ENCODE measurements around the gene DLGAP1.

DLGAP1 gene

GRCh38 chr18:4353853-4354418 is 101.2 kb downstream of the DLGAP1 start (continued):
- TF ChIP-seq ZC3H10 (CRISPR knock-in tag; IDR thresholded peaks at IDR 0.05) (no peak), CSDC2 (CRISPR knock-in tag; IDR thresholded peaks at IDR 0.05) (no peak)

GRCh38 chr18:4352746-4353551 is 102.2 kb downstream of the DLGAP1 start:
- TF ChIP-seq TSHZ2 (CRISPR knock-in tag; IDR thresholded peaks at IDR 0.05) (no peak), TOX (CRISPR knock-in tag; IDR thresholded peaks at IDR 0.05; ENCODE audit: borderline replicate concordance) (no peak), TCF4 (CRISPR knock-in tag; IDR thresholded peaks at IDR 0.05; ENCODE audit: borderline replicate concordance) (no peak), ZNF70 (CRISPR knock-in tag; IDR thresholded peaks at IDR 0.05) (no peak)
- ATAC-seq = no peak

- ATAC-seq = no peak
- no peak for TF ChIP-seq ZC3H10 (CRISPR knock-in tag; IDR thresholded peaks at IDR 0.05)
- no peak for TF ChIP-seq CSDC2 (CRISPR knock-in tag; IDR thresholded peaks at IDR 0.05)
- TF ChIP-seq ZFP30 (CRISPR knock-in tag; IDR thresholded peaks at IDR 0.05) = no peak
- TF ChIP-seq CREB5 (CRISPR knock-in tag; IDR thresholded peaks at IDR 0.05; ENCODE audit: low read depth) = no peak
- no peak for TF ChIP-seq ISL1 (CRISPR knock-in tag; IDR thresholded peaks at IDR 0.05)
- no peak for TF ChIP-seq OSR1 (CRISPR knock-in tag; IDR thresholded peaks at IDR 0.05)
- TF ChIP-seq PATZ1 (CRISPR knock-in tag; IDR thresholded peaks at IDR 0.05; ENCODE audit: borderline replicate concordance) = no peak
- TF ChIP-seq ARNTL (CRISPR knock-in tag; IDR thresholded peaks at IDR 0.05; ENCODE audit: borderline replicate concordance, low read depth) = no peak
- no peak for TF ChIP-seq RARB (CRISPR knock-in tag; IDR thresholded peaks at IDR 0.05)
Observed at GRCh38 chr18:4351005-4351404, 104.1 kb downstream of the DLGAP1 start.

- TF ChIP-seq PPARA (CRISPR knock-in tag; IDR thresholded peaks at IDR 0.05; ENCODE audit: borderline replicate concordance) (no peak), ZC3H10 (CRISPR knock-in tag; IDR thresholded peaks at IDR 0.05) (no peak)
- no peak for ATAC-seq
Observed at GRCh38 chr18:4335386-4335785, 119.7 kb downstream of the DLGAP1 start.

GRCh38 chr18:4333043-4333442 is 122.1 kb downstream of the DLGAP1 start:
- no peak for TF ChIP-seq ISL1 (CRISPR knock-in tag; IDR thresholded peaks at IDR 0.05)
- TF ChIP-seq GLIS3 (CRISPR knock-in tag; IDR thresholded peaks at IDR 0.05) = no peak
- no peak for TF ChIP-seq PPARA (CRISPR knock-in tag; IDR thresholded peaks at IDR 0.05; ENCODE audit: borderline replicate concordance)
- no peak for TF ChIP-seq TSHZ2 (CRISPR knock-in tag; IDR thresholded peaks at IDR 0.05)
- ATAC-seq = no peak

All from SK-N-SH treated with all-trans-retinoic acid at 6 μM for 48 hours (cell line).